ENCODE measurements around the gene GPR39. TPM values are rescaled to one million over a fixed set of nuclear protein-coding genes. Genes with fewer than 3 reads are reported as not detected.

GPR39 gene
- polyA plus RNA-seq, 1 donor from 2014 or later = 1.1 TPM

DNA sequence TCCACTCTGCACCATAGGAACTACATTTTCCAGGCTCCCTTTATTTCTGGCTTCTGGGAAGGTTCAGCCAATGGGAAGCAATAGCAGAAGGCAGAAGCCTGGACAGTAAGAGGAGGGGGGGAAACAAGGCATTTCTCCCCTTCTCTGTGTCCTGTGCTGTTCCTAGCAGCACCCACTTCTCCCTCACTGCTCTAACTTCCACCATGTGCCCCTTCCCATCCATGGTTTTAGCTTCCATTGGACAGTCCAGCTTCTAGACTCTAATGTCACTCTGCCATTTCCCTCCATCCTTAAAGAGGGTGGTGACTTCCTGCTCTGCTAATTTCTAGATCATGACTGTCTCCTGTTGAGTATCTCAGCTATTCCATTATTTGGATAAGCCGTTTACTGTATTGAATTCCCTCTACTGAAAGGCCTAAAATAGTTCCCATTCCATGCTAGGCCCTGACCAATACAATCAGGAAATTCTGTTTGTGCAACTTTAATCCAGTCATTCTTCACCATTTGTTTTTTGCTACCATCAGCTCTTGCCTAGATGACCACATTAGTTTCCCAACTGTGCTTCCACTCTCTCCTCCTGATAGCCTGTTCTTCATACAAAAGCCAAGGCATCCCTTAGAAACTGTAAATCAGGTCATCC, 274.2 kb downstream of the GPR39 start:
- no peaks in the 10 kb centered on the region for H3K9me2 ChIP-seq (ENCODE audit: insufficient read depth, low read length)
- no peaks in the 10 kb centered on the region for H3K36me3 ChIP-seq (ENCODE audit: insufficient read depth, low read length)
- H4K20me1 ChIP-seq (ENCODE audit: insufficient read depth) = no peaks in the 10 kb centered on the region
- no peaks in the 10 kb centered on the region for H3F3A ChIP-seq (ENCODE audit: insufficient read depth, low read length, poor library complexity, severe bottlenecking)
- H3K9me3 ChIP-seq (ENCODE audit: low read length) = no peaks in the 10 kb centered on the region
- no peaks in the 10 kb centered on the region for H3K27me3 ChIP-seq (ENCODE audit: insufficient read depth, low read depth, low read length)
- no peak overlapping the region for H3K4me3 ChIP-seq (ENCODE audit: low read length)
- H2AFZ ChIP-seq (ENCODE audit: low read depth, low read length) = no peak overlapping the region
- no peak overlapping the region for H3K27ac ChIP-seq (ENCODE audit: low read length)
- no peaks in the 10 kb centered on the region for H3K79me2 ChIP-seq (replicated peaks; ENCODE audit: insufficient read depth, low read length)
- H3K4me2 ChIP-seq (ENCODE audit: low read length) = no peak overlapping the region
- H3K9ac ChIP-seq (ENCODE audit: low read length) = no peak overlapping the region
- TF ChIP-seq RAD21 (conservative IDR thresholded peaks at IDR 0.05) (no peak), POLR2AphosphoS5 (IDR thresholded peaks at IDR 0.05) (no peak), SMC3 (conservative IDR thresholded peaks at IDR 0.05; ENCODE audit: poor library complexity) (no peak), EP300 (conservative IDR thresholded peaks at IDR 0.05; ENCODE audit: poor library complexity, severe bottlenecking) (no peak), MXI1 (conservative IDR thresholded peaks at IDR 0.05; ENCODE audit: poor library complexity, severe bottlenecking) (no peak), EZH2 (IDR thresholded peaks at IDR 0.05; ENCODE audit: borderline replicate concordance, insufficient read depth, low read length, poor library complexity, severe bottlenecking) (no peak), TAF1 (IDR thresholded peaks at IDR 0.05; ENCODE audit: low read depth) (no peak)
- TF ChIP-seq, protein P1, sequence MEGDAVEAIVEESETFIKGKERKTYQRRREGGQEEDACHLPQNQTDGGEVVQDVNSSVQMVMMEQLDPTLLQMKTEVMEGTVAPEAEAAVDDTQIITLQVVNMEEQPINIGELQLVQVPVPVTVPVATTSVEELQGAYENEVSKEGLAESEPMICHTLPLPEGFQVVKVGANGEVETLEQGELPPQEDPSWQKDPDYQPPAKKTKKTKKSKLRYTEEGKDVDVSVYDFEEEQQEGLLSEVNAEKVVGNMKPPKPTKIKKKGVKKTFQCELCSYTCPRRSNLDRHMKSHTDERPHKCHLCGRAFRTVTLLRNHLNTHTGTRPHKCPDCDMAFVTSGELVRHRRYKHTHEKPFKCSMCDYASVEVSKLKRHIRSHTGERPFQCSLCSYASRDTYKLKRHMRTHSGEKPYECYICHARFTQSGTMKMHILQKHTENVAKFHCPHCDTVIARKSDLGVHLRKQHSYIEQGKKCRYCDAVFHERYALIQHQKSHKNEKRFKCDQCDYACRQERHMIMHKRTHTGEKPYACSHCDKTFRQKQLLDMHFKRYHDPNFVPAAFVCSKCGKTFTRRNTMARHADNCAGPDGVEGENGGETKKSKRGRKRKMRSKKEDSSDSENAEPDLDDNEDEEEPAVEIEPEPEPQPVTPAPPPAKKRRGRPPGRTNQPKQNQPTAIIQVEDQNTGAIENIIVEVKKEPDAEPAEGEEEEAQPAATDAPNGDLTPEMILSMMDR (IDR thresholded peaks at IDR 0.05; ENCODE audit: poor library complexity, severe bottlenecking) = no peak
- TF ChIP-seq, protein P2, sequence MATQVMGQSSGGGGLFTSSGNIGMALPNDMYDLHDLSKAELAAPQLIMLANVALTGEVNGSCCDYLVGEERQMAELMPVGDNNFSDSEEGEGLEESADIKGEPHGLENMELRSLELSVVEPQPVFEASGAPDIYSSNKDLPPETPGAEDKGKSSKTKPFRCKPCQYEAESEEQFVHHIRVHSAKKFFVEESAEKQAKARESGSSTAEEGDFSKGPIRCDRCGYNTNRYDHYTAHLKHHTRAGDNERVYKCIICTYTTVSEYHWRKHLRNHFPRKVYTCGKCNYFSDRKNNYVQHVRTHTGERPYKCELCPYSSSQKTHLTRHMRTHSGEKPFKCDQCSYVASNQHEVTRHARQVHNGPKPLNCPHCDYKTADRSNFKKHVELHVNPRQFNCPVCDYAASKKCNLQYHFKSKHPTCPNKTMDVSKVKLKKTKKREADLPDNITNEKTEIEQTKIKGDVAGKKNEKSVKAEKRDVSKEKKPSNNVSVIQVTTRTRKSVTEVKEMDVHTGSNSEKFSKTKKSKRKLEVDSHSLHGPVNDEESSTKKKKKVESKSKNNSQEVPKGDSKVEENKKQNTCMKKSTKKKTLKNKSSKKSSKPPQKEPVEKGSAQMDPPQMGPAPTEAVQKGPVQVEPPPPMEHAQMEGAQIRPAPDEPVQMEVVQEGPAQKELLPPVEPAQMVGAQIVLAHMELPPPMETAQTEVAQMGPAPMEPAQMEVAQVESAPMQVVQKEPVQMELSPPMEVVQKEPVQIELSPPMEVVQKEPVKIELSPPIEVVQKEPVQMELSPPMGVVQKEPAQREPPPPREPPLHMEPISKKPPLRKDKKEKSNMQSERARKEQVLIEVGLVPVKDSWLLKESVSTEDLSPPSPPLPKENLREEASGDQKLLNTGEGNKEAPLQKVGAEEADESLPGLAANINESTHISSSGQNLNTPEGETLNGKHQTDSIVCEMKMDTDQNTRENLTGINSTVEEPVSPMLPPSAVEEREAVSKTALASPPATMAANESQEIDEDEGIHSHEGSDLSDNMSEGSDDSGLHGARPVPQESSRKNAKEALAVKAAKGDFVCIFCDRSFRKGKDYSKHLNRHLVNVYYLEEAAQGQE (IDR thresholded peaks at IDR 0.05; ENCODE audit: borderline replicate concordance) = no peak

DNA sequence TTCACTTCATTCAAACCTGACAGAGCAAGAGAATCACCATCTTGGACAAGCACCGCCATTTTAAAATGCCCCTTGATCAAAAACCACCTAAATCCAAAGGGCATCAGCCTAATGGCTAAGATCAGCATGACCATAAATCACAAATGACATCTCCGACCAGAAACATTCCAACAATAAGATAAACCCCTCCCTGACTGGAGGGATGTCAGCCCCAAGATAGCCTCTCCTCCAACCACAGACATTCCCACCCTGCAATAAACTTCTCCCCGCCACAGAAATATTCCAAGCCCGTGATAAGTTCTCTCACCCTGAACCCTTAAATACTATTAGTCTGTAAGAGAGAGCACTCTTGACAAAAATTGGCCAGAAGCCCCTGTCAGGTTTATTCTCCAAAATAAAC, 275.0 kb downstream of the GPR39 start:
- H3K4me2 ChIP-seq (ENCODE audit: low read length) = no peak overlapping the region
- H3K9me2 ChIP-seq (ENCODE audit: insufficient read depth, low read length) = no peaks in the 10 kb centered on the region
- H3K79me2 ChIP-seq (replicated peaks; ENCODE audit: insufficient read depth, low read length) = no peaks in the 10 kb centered on the region
- H3K9me3 ChIP-seq (ENCODE audit: low read length) = no peaks in the 10 kb centered on the region
- no peak overlapping the region for H3K9ac ChIP-seq (ENCODE audit: low read length)
- H3K27me3 ChIP-seq (ENCODE audit: insufficient read depth, low read depth, low read length) = no peaks in the 10 kb centered on the region
- no peaks in the 10 kb centered on the region for H3K36me3 ChIP-seq (ENCODE audit: insufficient read depth, low read length)
- no peak for TF ChIP-seq POLR2AphosphoS5 (IDR thresholded peaks at IDR 0.05)
- TF ChIP-seq, protein P2 (IDR thresholded peaks at IDR 0.05; ENCODE audit: borderline replicate concordance) = no peak
- TF ChIP-seq MXI1 (conservative IDR thresholded peaks at IDR 0.05; ENCODE audit: poor library complexity, severe bottlenecking) = no peak
- TF ChIP-seq TAF1 (IDR thresholded peaks at IDR 0.05; ENCODE audit: low read depth) = no peak
- no peak for TF ChIP-seq EP300 (conservative IDR thresholded peaks at IDR 0.05; ENCODE audit: poor library complexity, severe bottlenecking)
- TF ChIP-seq RAD21 (conservative IDR thresholded peaks at IDR 0.05) = no peak
- TF ChIP-seq, protein P1 (IDR thresholded peaks at IDR 0.05; ENCODE audit: poor library complexity, severe bottlenecking) = no peak
- no peak overlapping the region for H2AFZ ChIP-seq (ENCODE audit: low read depth, low read length)
- no peaks in the 10 kb centered on the region for H3F3A ChIP-seq (ENCODE audit: insufficient read depth, low read length, poor library complexity, severe bottlenecking)
- no peak overlapping the region for H3K4me3 ChIP-seq (ENCODE audit: low read length)
- no peak overlapping the region for H3K27ac ChIP-seq (ENCODE audit: low read length)
- H4K20me1 ChIP-seq (ENCODE audit: insufficient read depth) = no peaks in the 10 kb centered on the region
